GM21526 (cell line): ENCODE data around the gene ANKRD53.
A peak's percentile ranks its signal among the peaks of the same experiment; 100 is the strongest.

Experiments used
- ATAC-seq: cut with Tn5 transposase; IDR thresholded peaks from one replicate; pipeline ENCODE4 v1.9.1; 2021; ENCODE audit warnings: moderate library complexity; ENCODE audit not compliant: unreplicated experiment, low FRiP score

Gene ANKRD53

GRCh38 chr2:70964596-70965386, 13.6 kb upstream of the ANKRD53 start:
- ATAC-seq = peak; percentile 75

GRCh38 chr2:70965506-70965905, 12.9 kb upstream of the ANKRD53 start:
- ATAC-seq = no peak

GRCh38 chr2:70966681-70967080, 11.7 kb upstream of the ANKRD53 start:
- ATAC-seq = no peak

- ATAC-seq = no peak
These were observed 11.2 kb upstream of the ANKRD53 start for GRCh38 chr2:70967189-70967588.

- ATAC-seq = no peak
These were observed 3.8 kb upstream of the ANKRD53 start for GRCh38 chr2:70974592-70974991.

GRCh38 chr2:70975237-70975636, 3.2 kb upstream of the ANKRD53 start:
- ATAC-seq = no peak

- ATAC-seq = no peak
These were observed 725 bp upstream of the ANKRD53 start for GRCh38 chr2:70977605-70978205.

GRCh38 chr2:70979180-70979488, 704 bp downstream of the ANKRD53 start:
- ATAC-seq = no peak

GRCh38 chr2:70979626-70980025, 1.2 kb downstream of the ANKRD53 start:
- ATAC-seq = no peak

- no peak for ATAC-seq
These were observed 3.0 kb downstream of the ANKRD53 start for GRCh38 chr2:70981421-70981820.

GRCh38 chr2:70981866-70982810, 3.7 kb downstream of the ANKRD53 start:
- ATAC-seq = no peak

GRCh38 chr2:70982971-70983370, 4.5 kb downstream of the ANKRD53 start:
- ATAC-seq = no peak

GRCh38 chr2:70983506-70984227, 5.2 kb downstream of the ANKRD53 start:
- ATAC-seq = no peak

GRCh38 chr2:70984228-70984575, 5.8 kb downstream of the ANKRD53 start:
- ATAC-seq = no peak

- peak; percentile 79 for ATAC-seq
These were observed 6.3 kb downstream of the ANKRD53 start for GRCh38 chr2:70984576-70985282.

- ATAC-seq = no peak
These were observed 6.9 kb downstream of the ANKRD53 start for GRCh38 chr2:70985283-70985688.

- no peak for ATAC-seq
These were observed 7.5 kb downstream of the ANKRD53 start for GRCh38 chr2:70985956-70986355.

GRCh38 chr2:70986499-70987189, 8.2 kb downstream of the ANKRD53 start:
- no peak for ATAC-seq

- no peak for ATAC-seq
These were observed 9.0 kb downstream of the ANKRD53 start for GRCh38 chr2:70987386-70987785.

GRCh38 chr2:70988151-70988550, 9.7 kb downstream of the ANKRD53 start:
- ATAC-seq = no peak
